GM12892 (cell line): ENCODE data around the gene VWA8.

Source experiments
- POLR2A ChIP-seq: IDR thresholded peaks from 2 replicates; pipeline ENCODE4 v1.6.1; 2011; ENCODE audit warnings: low read depth, low read length, control low read depth
- POLR2AphosphoS5 ChIP-seq: IDR thresholded peaks from 2 replicates; pipeline ENCODE4 v1.6.1; 2011; ENCODE audit warnings: low read depth, low read length, control low read depth

DNA sequence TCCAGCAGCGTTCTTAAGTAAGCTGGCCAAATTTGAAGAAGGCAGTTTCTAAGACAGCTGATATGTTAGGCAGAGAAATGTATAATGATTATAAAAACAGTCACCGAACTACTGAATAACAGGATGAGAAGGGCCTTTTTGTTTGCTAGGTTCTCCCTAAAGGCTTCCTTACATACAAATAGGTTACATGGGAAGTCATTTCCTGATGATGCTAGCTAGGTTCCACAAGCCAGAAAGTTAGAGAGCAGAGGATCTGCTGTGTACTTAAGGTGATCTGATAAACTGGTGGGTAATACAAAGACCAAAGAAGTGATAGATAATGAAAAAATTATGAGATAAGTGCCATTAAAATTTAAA, 139.7 kb downstream of the VWA8 start:
- TF ChIP-seq POLR2AphosphoS5, result no peak
- TF ChIP-seq POLR2A, result no peak
